Cardiac muscle cell (in vitro differentiated cells and primary cell): ENCODE data around the gene CREB5. TPM values are rescaled to one million over a fixed set of nuclear protein-coding genes. Genes with fewer than 3 reads are reported as not detected.
"Not testable (repeated sequence)": the region's sequence is repeated elsewhere in the genome, so short reads cannot be mapped to it uniquely, and the experiment has no call there.

Source experiments
- DNase-seq, 2 donors: peaks; one replicate each; pipeline versions ENCODE4 v3.0.0 to v3.0.0-alpha.2; 2010 to 2017; ENCODE audit warnings: low read depth in 1 of 2, low spot score in 1 of 2
- H3K27ac ChIP-seq: fragments of 200-600 bp; sonication (generic); 2 replicates; pipeline ENCODE4 v1.5.1; 2016
- H3K27me3 ChIP-seq: fragments of 200-600 bp; sonication (generic); 2 replicates; pipeline ENCODE4 v1.6.0; 2016; ENCODE audit warnings: control low read depth
- H3K36me3 ChIP-seq: fragments of 200-600 bp; sonication (generic); 2 replicates; pipeline ENCODE4 v1.5.1; 2016; ENCODE audit warnings: control low read depth
- H3K4me1 ChIP-seq: fragments of 200-600 bp; sonication (generic); 2 replicates; pipeline ENCODE4 v1.8.1; 2017; ENCODE audit warnings: low read depth, mild to moderate bottlenecking, mixed run types
- H3K4me3 ChIP-seq: fragments of 200-600 bp; sonication (generic); 2 replicates; pipeline ENCODE4 v1.5.1; 2016; ENCODE audit warnings: mild to moderate bottlenecking
- H3K9me3 ChIP-seq: fragments of 200-600 bp; sonication (generic); 2 replicates; pipeline ENCODE4 v1.5.1; 2017; ENCODE audit warnings: low read depth, mild to moderate bottlenecking, control low read depth
- polyA plus RNA-seq: library from polyadenylated mRNA; unstranded; fragments of >200 nt; fragmentation: Nextera tagmentation; extraction: Ambion mirVana; gene quantifications from 2 replicates; pipeline ENCODE4 v1.2.1, GENCODE V29; 2016
- total RNA-seq: library from RNA; depleted of rRNA; stranded (reverse); fragments of >200 nt; gene quantifications from 2 replicates; pipeline ENCODE4 v1.2.3, GENCODE V29; 2016
- TF ChIP-seq, protein P1 (sequence below): IDR thresholded peaks from 2 replicates; pipeline ENCODE4 v1.5.1; 2012; ENCODE audit warnings: low read depth, mild to moderate bottlenecking, low read length

CREB5 gene
- total and polyA plus RNA-seq, 2 experiments from 2014 or later, result 4.6 TPM

GRCh38 chr7:28608237-28608656 is 195.9 kb downstream of the CREB5 start:
- Histone ChIP-seq H3K27me3 (no peaks in the 10 kb centered on the region), H3K27ac (no peak overlapping the region)
- DNase-seq, result no peak

GRCh38 chr7:28608731-28609130 is 196.4 kb downstream of the CREB5 start:
- H3K4me1 ChIP-seq, result peaks cover 9% of the 10 kb centered on the region
- DNase-seq, result peak in 1 of 2 donors; percentile 48
- H3K27me3 ChIP-seq, result no peaks in the 10 kb centered on the region
- no peak overlapping the region for H3K4me3 ChIP-seq
- H3K27ac ChIP-seq, result no peak overlapping the region
- H3K36me3 ChIP-seq, result no peaks in the 10 kb centered on the region
- TF ChIP-seq, protein P1, sequence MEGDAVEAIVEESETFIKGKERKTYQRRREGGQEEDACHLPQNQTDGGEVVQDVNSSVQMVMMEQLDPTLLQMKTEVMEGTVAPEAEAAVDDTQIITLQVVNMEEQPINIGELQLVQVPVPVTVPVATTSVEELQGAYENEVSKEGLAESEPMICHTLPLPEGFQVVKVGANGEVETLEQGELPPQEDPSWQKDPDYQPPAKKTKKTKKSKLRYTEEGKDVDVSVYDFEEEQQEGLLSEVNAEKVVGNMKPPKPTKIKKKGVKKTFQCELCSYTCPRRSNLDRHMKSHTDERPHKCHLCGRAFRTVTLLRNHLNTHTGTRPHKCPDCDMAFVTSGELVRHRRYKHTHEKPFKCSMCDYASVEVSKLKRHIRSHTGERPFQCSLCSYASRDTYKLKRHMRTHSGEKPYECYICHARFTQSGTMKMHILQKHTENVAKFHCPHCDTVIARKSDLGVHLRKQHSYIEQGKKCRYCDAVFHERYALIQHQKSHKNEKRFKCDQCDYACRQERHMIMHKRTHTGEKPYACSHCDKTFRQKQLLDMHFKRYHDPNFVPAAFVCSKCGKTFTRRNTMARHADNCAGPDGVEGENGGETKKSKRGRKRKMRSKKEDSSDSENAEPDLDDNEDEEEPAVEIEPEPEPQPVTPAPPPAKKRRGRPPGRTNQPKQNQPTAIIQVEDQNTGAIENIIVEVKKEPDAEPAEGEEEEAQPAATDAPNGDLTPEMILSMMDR, result no peak
- no peaks in the 10 kb centered on the region for H3K9me3 ChIP-seq

More at GRCh38 chr7:28608237-28608656, 195.9 kb downstream of the CREB5 start:
- Histone ChIP-seq H3K4me1 (peaks cover 9% of the 10 kb centered on the region), H3K4me3 (no peak overlapping the region), H3K36me3 (no peaks in the 10 kb centered on the region), H3K9me3 (no peaks in the 10 kb centered on the region)
- TF ChIP-seq, protein P1, result no peak

DNA sequence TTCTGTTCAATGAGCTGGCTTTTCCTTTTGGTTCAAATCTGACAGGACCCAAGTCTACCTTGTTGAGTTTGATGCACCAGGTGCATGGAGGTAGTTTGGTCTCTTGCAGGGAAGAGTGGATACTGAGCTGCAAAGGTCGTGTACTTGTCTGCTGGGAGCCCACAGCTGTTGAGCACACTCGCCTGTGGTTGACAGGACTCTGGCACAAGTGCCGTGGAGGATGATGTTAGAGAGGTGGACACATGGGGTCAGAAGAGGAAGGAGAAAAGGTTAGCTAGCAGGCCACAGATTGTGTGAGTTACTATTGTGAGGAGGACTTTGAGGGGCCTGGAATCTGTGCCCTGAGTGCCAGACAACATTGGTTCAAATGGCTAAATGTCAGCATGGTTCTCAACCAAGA is 197.3 kb downstream of the CREB5 start:
- TF ChIP-seq, protein P1, result no peak
- Histone ChIP-seq H3K27me3 (no peaks in the 10 kb centered on the region), H3K9me3 (no peaks in the 10 kb centered on the region), H3K36me3 (no peaks in the 10 kb centered on the region), H3K4me3 (no peak overlapping the region), H3K27ac (no peak overlapping the region), H3K4me1 (peaks cover 9% of the 10 kb centered on the region)
- DNase-seq, result peak in 1 of 2 donors; percentile 29

DNA sequence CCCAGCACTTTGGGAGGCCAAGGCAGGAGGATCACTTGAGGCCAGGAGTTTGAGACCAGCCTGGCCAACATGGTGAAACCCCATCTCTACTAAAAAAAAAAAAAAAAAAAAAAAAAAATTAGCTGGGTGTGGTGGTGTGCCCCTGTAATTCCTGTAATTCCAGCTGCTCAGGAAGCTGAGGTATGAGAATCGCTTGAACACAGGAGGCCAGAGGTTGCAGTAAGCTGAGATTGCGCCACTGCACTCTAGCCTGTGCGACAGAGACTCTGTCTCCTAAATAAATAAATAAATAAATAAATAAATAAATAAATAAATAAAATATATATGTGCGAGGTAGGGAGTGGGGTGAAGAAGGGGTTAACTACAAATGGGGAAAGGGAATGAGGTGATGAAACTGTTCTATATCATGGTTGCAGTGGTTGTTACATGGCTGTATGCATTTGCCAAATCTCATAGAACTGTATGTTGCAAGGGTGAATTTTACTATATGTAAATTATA is 199.1 kb downstream of the CREB5 start:
- H3K27ac ChIP-seq, DNase-seq, H3K4me3 ChIP-seq, H3K27me3 ChIP-seq, H3K36me3 ChIP-seq, H3K9me3 ChIP-seq, H3K4me1 ChIP-seq: not testable (repeated sequence)

- no peaks in the 10 kb centered on the region for H3K9me3 ChIP-seq
- no peak overlapping the region for H3K27ac ChIP-seq
- H3K27me3 ChIP-seq, result no peaks in the 10 kb centered on the region
- peaks cover 5% of the 10 kb centered on the region for H3K4me1 ChIP-seq
- no peaks in the 10 kb centered on the region for H3K36me3 ChIP-seq
- H3K4me3 ChIP-seq, result no peak overlapping the region
- no peak for DNase-seq
- TF ChIP-seq, protein P1, result no peak
Observed at GRCh38 chr7:28613262-28613661, 200.9 kb downstream of the CREB5 start.

GRCh38 chr7:28615091-28615490 is 202.8 kb downstream of the CREB5 start:
- Histone ChIP-seq H3K36me3 (no peaks in the 10 kb centered on the region), H3K9me3 (no peaks in the 10 kb centered on the region), H3K27ac (no peak overlapping the region), H3K4me3 (no peak overlapping the region), H3K4me1 (no peaks in the 10 kb centered on the region), H3K27me3 (no peaks in the 10 kb centered on the region)
- TF ChIP-seq, protein P1, result no peak
- peak in 1 of 2 donors; percentile 32 for DNase-seq
